Endothelial cell of umbilical vein (primary cell): Measurements from ENCODE around the gene IQCE. TPM values are rescaled to one million over a fixed set of nuclear protein-coding genes. Genes with fewer than 3 reads are reported as not detected.

ENCODE experiments used
- BruUV-seq: library from RNA; stranded (reverse); fragments of 400-500 nt; replicated peaks from 2 replicates; lab custom pipeline; 2021; lab: Mats Ljungman, UMichigan
- CTCF ChIA-PET: fragments of 300-600, 350-600 bp; sonication (Branson Sonifier 250); formaldehyde crosslinking; loops from one replicate; lab custom pipeline; 2021; ENCODE audit warnings: antibody characterized with exemption, inconsistent platforms; lab: Charles Lee
- POLR2A ChIA-PET: fragments of 300-600, 350-600 bp; sonication (Branson Sonifier 250); formaldehyde crosslinking; loops from one replicate; lab custom pipeline; 2021; ENCODE audit warnings: antibody characterized with exemption, inconsistent platforms; lab: Charles Lee
- DNase-seq: peaks from one replicate; pipeline ENCODE4 v3.0.0-alpha.2; 2011; ENCODE audit warnings: low read depth, low spot score
- FAIRE-seq: peaks from 2 replicates; lab custom pipeline; 2011; peaks lifted over from hg19 to GRCh38; lab: Jason Lieb, UNC
- H2AFZ ChIP-seq: 2 replicates; pipeline ENCODE4 v1.6.0; 2012; ENCODE audit warnings: low read depth, low read length, control low read depth, inconsistent platforms
- H3K27ac ChIP-seq: 2 replicates; pipeline ENCODE4 v1.5.1; 2011; ENCODE audit warnings: low read depth, mild to moderate bottlenecking, control low read depth, low read length, moderate library complexity; ENCODE audit not compliant: insufficient read depth
- H3K27me3 ChIP-seq, 2 experiments: 2 replicates each; pipeline versions ENCODE4 v1.6.0 to v1.6.1; 2011; ENCODE audit warnings: low read length in 2 of 2, mixed read lengths in 1 of 2; ENCODE audit not compliant: control insufficient read depth in 2 of 2, insufficient read depth in 2 of 2
- H3K36me3 ChIP-seq, 2 experiments: 2 replicates in 1 of 2; 3 replicates in 1 of 2; pipeline ENCODE4 v1.5.1; 2011; ENCODE audit warnings: low read length in 2 of 2, mild to moderate bottlenecking in 1 of 2, moderate library complexity in 1 of 2; ENCODE audit not compliant: control insufficient read depth in 2 of 2, insufficient read depth in 2 of 2; ENCODE audit errors: extremely low read depth in 1 of 2
- H3K4me1 ChIP-seq: 3 replicates; pipeline ENCODE4 v1.5.1; 2011; ENCODE audit warnings: mild to moderate bottlenecking, low read length; ENCODE audit not compliant: control insufficient read depth, insufficient read depth; ENCODE audit errors: extremely low read depth
- H3K4me2 ChIP-seq: 2 replicates; pipeline ENCODE4 v1.6.1; 2011; ENCODE audit warnings: low read length, control low read depth, mixed read lengths; ENCODE audit not compliant: insufficient read depth
- H3K4me3 ChIP-seq, 3 experiments: fragments of 200-600 bp in 1 of 3; sonication (generic), shearing (Covaris generic) in 1 of 3; replicated peaks in 1 of 3; 2 replicates each; pipeline ENCODE4 v1.5.1; 2011 to 2016; ENCODE audit warnings: control low read depth in 3 of 3, low read length in 3 of 3, mild to moderate bottlenecking in 2 of 3, inconsistent platforms in 1 of 3, low read depth in 1 of 3, moderate library complexity in 1 of 3; ENCODE audit not compliant: insufficient read depth in 1 of 3
- H3K79me2 ChIP-seq: 2 replicates; pipeline ENCODE4 v1.6.0; 2012; ENCODE audit warnings: low read length, inconsistent platforms; ENCODE audit not compliant: control insufficient read depth, insufficient read depth
- H3K9ac ChIP-seq: replicated peaks from 2 replicates; pipeline ENCODE3; 2011; ENCODE audit warnings: low read length, control low read depth; ENCODE audit not compliant: insufficient read depth; ENCODE audit errors: extremely low read depth
- H3K9me1 ChIP-seq: replicated peaks from 3 replicates; pipeline ENCODE4 v1.6.0; 2011; ENCODE audit warnings: mild to moderate bottlenecking, low read length; ENCODE audit not compliant: control insufficient read depth, insufficient read depth; ENCODE audit errors: extremely low read depth
- H3K9me3 ChIP-seq: replicated peaks from 2 replicates; pipeline ENCODE4 v1.5.1; 2012; ENCODE audit warnings: low read length, inconsistent platforms; ENCODE audit not compliant: control insufficient read depth, insufficient read depth
- H4K20me1 ChIP-seq: replicated peaks from 2 replicates; pipeline ENCODE3; 2011; ENCODE audit warnings: mild to moderate bottlenecking, low read length; ENCODE audit not compliant: control insufficient read depth, insufficient read depth; ENCODE audit errors: extremely low read depth
- EZH2 ChIP-seq: IDR thresholded peaks from 2 replicates; pipeline ENCODE4 v1.6.1; 2012; ENCODE audit warnings: borderline replicate concordance, low read depth, mild to moderate bottlenecking, moderate library complexity, low read length, inconsistent platforms; ENCODE audit not compliant: severe bottlenecking
- FOS ChIP-seq: IDR thresholded peaks from 2 replicates; pipeline ENCODE4 v1.6.1; 2011; ENCODE audit warnings: mild to moderate bottlenecking, low read length, moderate library complexity, borderline replicate concordance; ENCODE audit not compliant: insufficient read depth
- GATA2 ChIP-seq: IDR thresholded peaks from 2 replicates; pipeline ENCODE4 v1.7.0; 2011; ENCODE audit warnings: low read depth, mild to moderate bottlenecking, moderate library complexity, mixed read lengths, low read length; ENCODE audit not compliant: insufficient read length, insufficient read depth
- JUN ChIP-seq: IDR thresholded peaks from 2 replicates; pipeline ENCODE4 v1.6.1; 2011; ENCODE audit warnings: borderline replicate concordance, low read depth; ENCODE audit not compliant: insufficient read length, insufficient read depth
- MYC ChIP-seq: IDR thresholded peaks from one replicate; pipeline ENCODE4 v1.6.1; 2011; ENCODE audit warnings: mild to moderate bottlenecking, low read depth, low read length
- POLR2A ChIP-seq: IDR thresholded peaks from 2 replicates; pipeline ENCODE4 v1.6.1; 2012; ENCODE audit warnings: low read depth, mild to moderate bottlenecking, control low read depth, low read length
- POLR2AphosphoS5 ChIP-seq: IDR thresholded peaks from 2 replicates; pipeline ENCODE4 v1.6.1; 2012; ENCODE audit warnings: low read depth, mild to moderate bottlenecking, control low read depth, low read length, moderate library complexity; ENCODE audit not compliant: insufficient read depth
- dilution Hi-C: fragments of 300-500 bp; cut with MboI; formaldehyde crosslinking; loops from one replicate; pipeline ENCODE4 v1.15.0; 2019; ENCODE audit warnings: low sequenced_read_pairs; ENCODE audit not compliant: extremely low pct_ligation_motif_present
- intact Hi-C: fragments of 100-400 bp; cut with micrococcal nuclease; formaldehyde crosslinking; loops from one replicate; pipeline ENCODE4 v1.10.0; 2022
- polyA plus RNA-seq, 4 experiments: library from polyadenylated mRNA; depleted of rRNA in 3 of 4; stranded (reverse) in 3 of 4; unstranded in 1 of 4; fragments of >200 nt; gene quantifications; 2 replicates each; pipeline versions ENCODE4 v1.2.1 to v1.2.3, GENCODE V29; 2011 to 2012; ENCODE audit warnings: missing spikeins in 1 of 4
- total RNA-seq: library from RNA; stranded (reverse); gene quantifications from 2 replicates; pipeline ENCODE4 v1.2.3, GENCODE V29; 2021
- TF ChIP-seq, protein P1 (sequence below): IDR thresholded peaks from 2 replicates; pipeline ENCODE4 v1.6.1; 2011; ENCODE audit not compliant: insufficient read depth, insufficient read length
- TF ChIP-seq, protein P2 (sequence below), 2 donors: IDR thresholded peaks; 1 replicate in 1 of 2; 2 replicates in 1 of 2; pipeline ENCODE4 v1.5.1; 2011; ENCODE audit warnings: low read length in 2 of 2, mild to moderate bottlenecking in 2 of 2, moderate library complexity in 2 of 2, control low read depth in 1 of 2, inconsistent platforms in 1 of 2, low read depth in 1 of 2; ENCODE audit not compliant: insufficient read depth in 1 of 2; ENCODE audit errors: extremely low read depth in 1 of 2

The IQCE gene
- total and polyA plus RNA-seq, 2 donors (not counting 3 experiments of a cell fraction or from before 2014, with no cell fraction given) = 4.9 to 14.5 TPM

GRCh38 chr7:2596464-2597272 is 37.9 kb downstream of the IQCE start:
- intact Hi-C loops (no loop called here), dilution Hi-C loops (no loop called here)
- POLR2A ChIA-PET = no interaction called here
- H3K9ac ChIP-seq = no peak overlapping the region
- no peaks in the 10 kb centered on the region for H3K27me3 ChIP-seq
- no peak overlapping the region for H2AFZ ChIP-seq
- no peaks in the 10 kb centered on the region for H4K20me1 ChIP-seq
- no peak overlapping the region for H3K4me2 ChIP-seq
- DNase-seq (no peak), FAIRE-seq (no peak)
- H3K27ac ChIP-seq = no peak overlapping the region
- TF ChIP-seq POLR2A = no peak
- H3K9me3 ChIP-seq = no peaks in the 10 kb centered on the region
- H3K4me3 ChIP-seq = no peak overlapping the region
- H3K79me2 ChIP-seq = no peaks in the 10 kb centered on the region
- H3K9me1 ChIP-seq = no peaks in the 10 kb centered on the region
- CTCF ChIA-PET = interaction anchor here (0.9 to 1.7 kb wide), 3 partner anchors 10 to 61 kb away, joined by 3 to 7 read pairs (median 3); no protein-coding TSS in a partner anchor
- H3K36me3 ChIP-seq = peaks cover 0 to 26% of the 10 kb centered on the region in 2 experiments
- no TSS peak for BruUV-seq
- H3K4me1 ChIP-seq = no peaks in the 10 kb centered on the region

GRCh38 chr7:2597273-2597640 is 38.5 kb downstream of the IQCE start:
- dilution Hi-C loops (no loop called here), intact Hi-C loops (no loop called here)
- POLR2A ChIA-PET = no interaction called here
- Histone ChIP-seq H3K4me1 (no peaks in the 10 kb centered on the region), H3K9me1 (no peaks in the 10 kb centered on the region), H3K36me3 (peaks cover 0 to 26% of the 10 kb centered on the region in 2 experiments), H3K4me2 (no peak overlapping the region), H3K27ac (no peak overlapping the region), H3K9me3 (no peaks in the 10 kb centered on the region), H3K4me3 (no peak overlapping the region), H4K20me1 (no peaks in the 10 kb centered on the region), H3K79me2 (no peaks in the 10 kb centered on the region), H3K27me3 (no peaks in the 10 kb centered on the region), H2AFZ (no peak overlapping the region), H3K9ac (no peak overlapping the region)
- FAIRE-seq (no peak), DNase-seq (no peak)
- TF ChIP-seq POLR2AphosphoS5 = no peak
- no peak for TF ChIP-seq JUN
- no peak for TF ChIP-seq POLR2A
- no peak for TF ChIP-seq EZH2
- TF ChIP-seq, protein P1, sequence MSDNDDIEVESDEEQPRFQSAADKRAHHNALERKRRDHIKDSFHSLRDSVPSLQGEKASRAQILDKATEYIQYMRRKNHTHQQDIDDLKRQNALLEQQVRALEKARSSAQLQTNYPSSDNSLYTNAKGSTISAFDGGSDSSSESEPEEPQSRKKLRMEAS = no peak
- TF ChIP-seq, protein P2, sequence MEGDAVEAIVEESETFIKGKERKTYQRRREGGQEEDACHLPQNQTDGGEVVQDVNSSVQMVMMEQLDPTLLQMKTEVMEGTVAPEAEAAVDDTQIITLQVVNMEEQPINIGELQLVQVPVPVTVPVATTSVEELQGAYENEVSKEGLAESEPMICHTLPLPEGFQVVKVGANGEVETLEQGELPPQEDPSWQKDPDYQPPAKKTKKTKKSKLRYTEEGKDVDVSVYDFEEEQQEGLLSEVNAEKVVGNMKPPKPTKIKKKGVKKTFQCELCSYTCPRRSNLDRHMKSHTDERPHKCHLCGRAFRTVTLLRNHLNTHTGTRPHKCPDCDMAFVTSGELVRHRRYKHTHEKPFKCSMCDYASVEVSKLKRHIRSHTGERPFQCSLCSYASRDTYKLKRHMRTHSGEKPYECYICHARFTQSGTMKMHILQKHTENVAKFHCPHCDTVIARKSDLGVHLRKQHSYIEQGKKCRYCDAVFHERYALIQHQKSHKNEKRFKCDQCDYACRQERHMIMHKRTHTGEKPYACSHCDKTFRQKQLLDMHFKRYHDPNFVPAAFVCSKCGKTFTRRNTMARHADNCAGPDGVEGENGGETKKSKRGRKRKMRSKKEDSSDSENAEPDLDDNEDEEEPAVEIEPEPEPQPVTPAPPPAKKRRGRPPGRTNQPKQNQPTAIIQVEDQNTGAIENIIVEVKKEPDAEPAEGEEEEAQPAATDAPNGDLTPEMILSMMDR (IDR thresholded peaks at IDR 0.05; ENCODE audit: extremely low read depth in 1 of 2, insufficient read depth in 1 of 2, low read depth in 1 of 2, low read length in 2 of 2) = no peak
- TF ChIP-seq GATA2 = no peak
- no peak for TF ChIP-seq FOS
- no peak for TF ChIP-seq MYC
- CTCF ChIA-PET = interaction anchor here (1.7 kb wide), 1 partner anchor 9 kb away, joined by 7 read pairs; no protein-coding TSS in a partner anchor
- no TSS peak for BruUV-seq
